ENCODE measurements around the gene ATP8B4.

The ATP8B4 gene

GRCh38 chr15:50059883-50060282, 59.1 kb downstream of the ATP8B4 start:
- no peaks in the 10 kb centered on the region for H3K9me3 ChIP-seq (ENCODE audit: insufficient read depth, low read depth, low read length)
- no peak for TF ChIP-seq EZH2phosphoT487 (IDR thresholded peaks at IDR 0.05; ENCODE audit: borderline replicate concordance)
- no peak for TF ChIP-seq CTCF (conservative IDR thresholded peaks at IDR 0.05; ENCODE audit: low read length)
- no peaks in the 10 kb centered on the region for H3F3A ChIP-seq (ENCODE audit: low read depth)
- no peaks in the 10 kb centered on the region for H4K20me1 ChIP-seq (ENCODE audit: insufficient read depth, low read length, poor library complexity, severe bottlenecking)
- no peaks in the 10 kb centered on the region for H3K9me2 ChIP-seq (replicated peaks; ENCODE audit: low read depth, low read length)
- H3K27me3 ChIP-seq (ENCODE audit: insufficient read depth, low read length, poor library complexity, severe bottlenecking) = no peaks in the 10 kb centered on the region
- no peaks in the 10 kb centered on the region for H3K4me1 ChIP-seq (ENCODE audit: insufficient read depth, low read length, poor library complexity, severe bottlenecking)
- no peak overlapping the region for H2AFZ ChIP-seq (ENCODE audit: low read length)
- H3K4me3 ChIP-seq (ENCODE audit: low read length, poor library complexity, severe bottlenecking) = no peak overlapping the region
- no peak overlapping the region for H3K4me2 ChIP-seq (ENCODE audit: low read depth, low read length, poor library complexity, severe bottlenecking)
- no peaks in the 10 kb centered on the region for H3K79me2 ChIP-seq (ENCODE audit: insufficient read depth, low read length)
- no peaks in the 10 kb centered on the region for H3K36me3 ChIP-seq (ENCODE audit: insufficient read depth, low read length)
- H3K9ac ChIP-seq (ENCODE audit: low read depth, low read length, poor library complexity, severe bottlenecking) = no peak overlapping the region

GRCh38 chr15:50059203-50059772, 59.7 kb downstream of the ATP8B4 start:
- Histone ChIP-seq H2AFZ (ENCODE audit: low read length) (no peak overlapping the region), H3K4me2 (ENCODE audit: low read depth, low read length, poor library complexity, severe bottlenecking) (no peak overlapping the region), H4K20me1 (ENCODE audit: insufficient read depth, low read length, poor library complexity, severe bottlenecking) (no peaks in the 10 kb centered on the region), H3K4me1 (ENCODE audit: insufficient read depth, low read length, poor library complexity, severe bottlenecking) (no peaks in the 10 kb centered on the region), H3K9ac (ENCODE audit: low read depth, low read length, poor library complexity, severe bottlenecking) (no peak overlapping the region), H3K27me3 (ENCODE audit: insufficient read depth, low read length, poor library complexity, severe bottlenecking) (no peaks in the 10 kb centered on the region), H3K79me2 (ENCODE audit: insufficient read depth, low read length) (no peaks in the 10 kb centered on the region), H3K9me2 (replicated peaks; ENCODE audit: low read depth, low read length) (no peaks in the 10 kb centered on the region), H3K9me3 (ENCODE audit: insufficient read depth, low read depth, low read length) (no peaks in the 10 kb centered on the region), H3K4me3 (ENCODE audit: low read length, poor library complexity, severe bottlenecking) (no peak overlapping the region), H3F3A (ENCODE audit: low read depth) (no peaks in the 10 kb centered on the region), H3K36me3 (ENCODE audit: insufficient read depth, low read length) (no peaks in the 10 kb centered on the region)
- TF ChIP-seq CTCF (conservative IDR thresholded peaks at IDR 0.05; ENCODE audit: low read length) = no peak
- TF ChIP-seq EZH2phosphoT487 (IDR thresholded peaks at IDR 0.05; ENCODE audit: borderline replicate concordance) = no peak

- H3K9me2 ChIP-seq (replicated peaks; ENCODE audit: low read depth, low read length) = no peaks in the 10 kb centered on the region
- no peaks in the 10 kb centered on the region for H3K9me3 ChIP-seq (ENCODE audit: insufficient read depth, low read depth, low read length)
- no peak overlapping the region for H3K4me3 ChIP-seq (ENCODE audit: low read length, poor library complexity, severe bottlenecking)
- no peak overlapping the region for H3K9ac ChIP-seq (ENCODE audit: low read depth, low read length, poor library complexity, severe bottlenecking)
- H3F3A ChIP-seq (ENCODE audit: low read depth) = no peaks in the 10 kb centered on the region
- H3K27me3 ChIP-seq (ENCODE audit: insufficient read depth, low read length, poor library complexity, severe bottlenecking) = no peaks in the 10 kb centered on the region
- no peaks in the 10 kb centered on the region for H3K79me2 ChIP-seq (ENCODE audit: insufficient read depth, low read length)
- no peaks in the 10 kb centered on the region for H3K4me1 ChIP-seq (ENCODE audit: insufficient read depth, low read length, poor library complexity, severe bottlenecking)
- no peaks in the 10 kb centered on the region for H3K36me3 ChIP-seq (ENCODE audit: insufficient read depth, low read length)
- no peak overlapping the region for H3K4me2 ChIP-seq (ENCODE audit: low read depth, low read length, poor library complexity, severe bottlenecking)
- TF ChIP-seq CTCF (conservative IDR thresholded peaks at IDR 0.05; ENCODE audit: low read length) (no peak), EZH2phosphoT487 (IDR thresholded peaks at IDR 0.05; ENCODE audit: borderline replicate concordance) (no peak)
- no peaks in the 10 kb centered on the region for H4K20me1 ChIP-seq (ENCODE audit: insufficient read depth, low read length, poor library complexity, severe bottlenecking)
- H2AFZ ChIP-seq (ENCODE audit: low read length) = no peak overlapping the region
These were observed 61.0 kb downstream of the ATP8B4 start for GRCh38 chr15:50057905-50058639.

All from Loucy (cell line).